ENCODE measurements around the gene SZRD1.

GRCh38 chr1:16394977-16395376 lies 27.9 kb downstream of the SZRD1 start:
- TF ChIP-seq CTCF (IDR thresholded peaks at IDR 0.05) (no peak), POLR2A (IDR thresholded peaks at IDR 0.05) (no peak)
